ENCODE measurements around the gene CDH23. TPM values are rescaled to one million over a fixed set of nuclear protein-coding genes. Genes with fewer than 3 reads are reported as not detected.

The CDH23 gene
- total and polyA plus RNA-seq, 8 donors = 3.4 to 64.6 (median 9.9) TPM

GRCh38 chr10:71819441-71819861, 422.7 kb downstream of the CDH23 start:
- TF ChIP-seq CTCF (IDR thresholded peaks at IDR 0.05) = no peak
- DNase-seq (peak in 1 of 6 donors; percentile 64), ATAC-seq (no peak), FAIRE-seq (no peak)
- H3K27me3 ChIP-seq = no peaks in the 10 kb centered on the region
- no peak overlapping the region for H3K27ac ChIP-seq
- H3K4me3 ChIP-seq = no peak overlapping the region
- no peaks in the 10 kb centered on the region for H3K9me3 ChIP-seq
- H3K4me1 ChIP-seq = no peaks in the 10 kb centered on the region
- WGBS, 2 donors = 92 to 95% methylated on average over 18 of the region's 18 CpGs
- intact Hi-C loops (cut with DNase I) = loop anchor here in 1 of 3 donors (10.0 kb wide), 1 partner anchor 435 kb away; no protein-coding TSS in a partner anchor
- peaks cover 16 to 91% (median 52%) of the 10 kb centered on the region in 3 donors for H3K36me3 ChIP-seq

- Histone ChIP-seq H3K36me3 (peaks cover 16 to 95% (median 54%) of the 10 kb centered on the region in 3 donors), H3K27ac (no peak overlapping the region), H3K27me3 (no peaks in the 10 kb centered on the region), H3K4me1 (no peaks in the 10 kb centered on the region), H3K4me3 (no peak overlapping the region), H3K9me3 (no peaks in the 10 kb centered on the region)
- FAIRE-seq = no peak
- no peak for ATAC-seq
- no peak for TF ChIP-seq CTCF (IDR thresholded peaks at IDR 0.05)
- intact Hi-C loops (cut with DNase I) = loop anchor here in 1 of 3 donors (10.0 kb wide), 1 partner anchor 435 kb away; no protein-coding TSS in a partner anchor
- WGBS, 2 donors = 79 to 82% methylated on average over 6 of the region's 6 CpGs
- DNase-seq = no peak
Measured at GRCh38 chr10:71819985-71820384, 423.3 kb downstream of the CDH23 start.

GRCh38 chr10:71820966-71821365, 424.2 kb downstream of the CDH23 start:
- TF ChIP-seq CTCF (IDR thresholded peaks at IDR 0.05) = no peak
- Histone ChIP-seq H3K27me3 (no peaks in the 10 kb centered on the region), H3K4me1 (no peaks in the 10 kb centered on the region), H3K36me3 (peaks cover 16 to 95% (median 55%) of the 10 kb centered on the region in 3 donors), H3K4me3 (no peak overlapping the region), H3K27ac (no peak overlapping the region), H3K9me3 (no peaks in the 10 kb centered on the region)
- no peak for FAIRE-seq
- no peak for DNase-seq
- WGBS, 2 donors = 90 to 91% methylated on average over 8 of the region's 8 CpGs
- no peak for ATAC-seq
- intact Hi-C loops (cut with DNase I) = no loop called here

- WGBS, 2 donors = 77 to 80% methylated on average over 9 of the region's 9 CpGs
- Histone ChIP-seq H3K4me3 (no peak overlapping the region), H3K27me3 (no peaks in the 10 kb centered on the region), H3K27ac (no peak overlapping the region), H3K4me1 (no peaks in the 10 kb centered on the region), H3K36me3 (peaks cover 25 to 98% (median 54%) of the 10 kb centered on the region in 3 donors), H3K9me3 (no peaks in the 10 kb centered on the region)
- TF ChIP-seq CTCF (IDR thresholded peaks at IDR 0.05) = no peak
- ATAC-seq (no peak), DNase-seq (no peak), FAIRE-seq (no peak)
- intact Hi-C loops (cut with DNase I) = no loop called here
Measured at GRCh38 chr10:71821909-71822763, 425.4 kb downstream of the CDH23 start.

- H3K9me3 ChIP-seq = no peaks in the 10 kb centered on the region
- H3K4me1 ChIP-seq = no peaks in the 10 kb centered on the region
- FAIRE-seq = no peak
- H3K27ac ChIP-seq = no peak overlapping the region
- no peak for DNase-seq
- no peak for TF ChIP-seq CTCF (IDR thresholded peaks at IDR 0.05)
- WGBS, 2 donors = 86 to 87% methylated on average over 4 of the region's 4 CpGs
- no peaks in the 10 kb centered on the region for H3K27me3 ChIP-seq
- no peak overlapping the region for H3K4me3 ChIP-seq
- intact Hi-C loops (cut with DNase I) = no loop called here
- peaks cover 29 to 98% (median 52%) of the 10 kb centered on the region in 3 donors for H3K36me3 ChIP-seq
- ATAC-seq = no peak
Measured at GRCh38 chr10:71823356-71823755, 426.6 kb downstream of the CDH23 start.
